HG02970 (cell line): ENCODE results near the gene SMG6.
A peak's percentile ranks its signal among the peaks of the same experiment; 100 is the strongest.

Experiments used
- ATAC-seq: cut with Tn5 transposase; IDR thresholded peaks from one replicate; pipeline ENCODE4 v1.9.1; 2021; ENCODE audit warnings: mild to moderate bottlenecking, moderate library complexity, moderate number of reproducible peaks; ENCODE audit not compliant: unreplicated experiment, low FRiP score

Gene SMG6

DNA sequence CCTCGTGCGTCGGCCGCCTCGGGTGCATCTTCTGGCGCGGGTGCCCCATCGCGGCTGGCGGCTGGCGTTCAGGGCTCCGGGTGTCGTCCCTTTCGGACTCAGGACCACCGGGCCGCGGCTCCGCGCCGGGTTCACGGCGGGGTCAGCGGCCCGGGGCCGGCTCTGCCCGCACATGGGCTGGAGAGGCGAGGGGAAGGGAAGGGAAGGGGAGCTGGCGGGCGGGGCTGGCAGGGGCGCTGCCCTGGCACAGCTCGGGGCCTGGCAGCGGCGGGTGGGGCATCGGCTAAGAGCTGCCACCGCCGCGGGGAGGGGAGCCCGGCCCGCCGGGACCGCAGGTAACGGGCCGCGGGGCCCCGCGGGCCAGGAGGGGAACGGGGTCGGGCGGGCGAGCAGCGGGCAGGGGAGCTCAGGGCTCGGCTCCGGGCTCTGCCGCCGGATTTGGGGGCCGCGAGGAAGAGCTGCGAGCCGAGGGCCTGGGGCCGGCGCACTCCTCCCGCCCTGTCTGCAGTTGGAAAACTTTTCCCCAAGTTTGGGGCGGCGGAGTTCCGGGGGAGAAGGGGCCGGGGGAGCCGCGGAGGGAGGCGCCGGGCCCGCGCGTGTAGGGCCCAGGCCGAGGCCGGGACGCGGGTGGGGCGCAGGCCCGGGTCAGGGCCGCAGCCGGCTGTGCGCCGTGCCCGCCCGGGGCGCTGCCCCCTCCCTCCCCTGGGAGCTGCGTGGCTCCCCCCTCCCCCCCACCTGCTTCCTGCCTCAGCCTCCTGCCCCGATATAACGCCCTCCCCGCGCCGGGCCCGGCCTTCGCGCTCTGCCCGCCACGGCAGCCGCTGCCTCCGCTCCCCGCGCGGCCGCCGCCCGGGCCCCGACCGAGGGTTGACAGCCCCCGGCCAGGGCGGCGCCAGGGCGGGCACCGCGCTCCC, 248.0 kb downstream of the SMG6 start:
- no peak for ATAC-seq

DNA sequence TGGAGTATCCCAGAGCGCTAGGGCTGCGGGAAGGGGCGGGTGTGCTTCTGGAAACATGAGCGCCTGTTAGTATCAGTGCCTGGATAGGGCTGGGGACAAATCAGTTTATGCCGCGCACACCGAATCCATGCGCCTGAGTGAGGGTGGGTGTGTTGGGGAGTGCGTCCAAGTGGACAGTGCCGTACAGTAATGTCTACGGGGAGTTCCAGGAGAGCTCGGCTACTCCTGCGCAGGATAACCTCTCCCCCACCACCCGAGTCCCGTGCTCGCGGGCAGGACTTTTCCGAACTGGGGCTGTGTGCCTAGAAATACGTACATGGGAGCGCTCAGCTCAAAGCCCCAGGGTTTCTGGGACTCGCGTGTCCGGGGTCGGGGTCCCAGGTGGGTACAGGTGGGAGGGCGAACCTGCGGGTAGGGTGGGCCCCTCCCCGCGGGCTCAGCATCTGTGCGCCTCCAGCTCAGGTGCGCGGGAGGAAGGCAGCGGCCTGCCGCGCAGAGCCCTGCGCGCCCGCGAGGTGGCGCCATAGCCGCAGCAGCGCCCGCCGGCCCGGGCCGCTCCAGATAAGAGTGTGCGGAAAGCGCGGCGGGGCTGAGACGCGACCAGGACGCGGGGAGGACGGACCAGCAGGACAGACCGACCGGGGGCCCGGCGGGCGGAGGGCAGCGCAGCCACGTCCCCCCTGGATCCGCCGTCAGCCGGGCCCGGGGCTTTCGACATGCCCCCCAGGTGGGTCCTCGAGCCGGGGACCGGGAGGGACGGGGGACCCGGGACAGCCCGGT, 248.9 kb downstream of the SMG6 start, which contains the start of gene HIC1:
Gene HIC1 (plus strand): TSS at position 592 of the 780 bp plus-strand sequence. CDS start 1,588 bp downstream, outside the sequence.
- peak; percentile 26 for ATAC-seq

DNA sequence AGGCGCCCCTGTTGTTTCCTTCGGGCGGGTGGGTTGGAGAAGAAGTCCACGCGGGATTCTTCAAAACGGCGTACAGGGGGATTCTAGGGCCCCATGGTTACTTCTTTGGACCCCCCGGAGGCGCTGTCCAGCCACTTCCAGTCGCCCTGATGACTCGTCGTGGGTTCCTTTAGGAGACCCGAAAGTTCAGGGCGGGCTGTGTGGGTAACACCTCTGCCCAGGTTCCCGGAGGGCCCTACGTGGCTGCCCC, 249.4 kb downstream of the SMG6 start:
- no peak for ATAC-seq

DNA sequence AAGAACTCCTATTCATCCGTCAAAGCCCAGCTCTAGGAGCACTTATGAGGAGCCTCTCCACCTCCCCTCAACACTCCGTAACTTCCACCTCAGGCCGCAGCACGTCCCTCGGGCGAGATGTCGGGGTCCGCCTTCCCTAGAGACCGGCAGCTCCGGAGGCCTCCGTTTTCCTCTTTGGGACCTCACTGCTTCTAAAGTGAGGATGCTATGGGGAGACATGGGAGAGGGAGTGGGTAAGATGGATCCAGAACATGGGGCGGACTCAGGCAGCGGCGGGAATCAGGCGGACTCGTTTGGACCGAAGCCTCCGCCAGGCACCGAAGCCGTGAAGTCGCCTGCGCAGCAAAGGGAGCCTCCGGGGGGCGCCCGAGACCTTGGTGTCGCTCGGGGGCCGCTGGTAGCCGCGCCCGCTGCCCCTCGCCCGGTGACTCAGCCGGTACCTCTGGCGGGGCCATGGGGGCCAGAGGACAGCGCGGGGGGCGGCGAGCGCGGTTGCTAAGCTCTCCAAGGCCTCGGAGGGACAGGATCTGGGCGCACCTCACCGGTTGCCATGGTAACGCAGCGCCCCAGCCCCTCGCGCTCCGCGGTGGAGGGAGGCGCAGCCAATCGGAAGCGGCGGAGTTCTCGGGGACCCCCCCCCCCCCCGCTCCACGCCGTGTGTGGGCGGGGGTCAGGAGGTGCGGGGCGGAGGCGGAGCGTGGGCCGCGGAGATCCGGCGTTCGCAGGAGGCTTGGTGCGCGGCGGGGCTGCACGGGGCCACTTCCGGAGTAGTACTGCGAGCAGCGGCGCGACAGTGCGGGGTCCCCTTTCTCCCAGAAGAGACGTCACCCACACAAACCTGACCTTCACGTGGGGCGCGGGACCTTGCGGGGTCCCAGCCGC, 250.0 kb downstream of the SMG6 start:
- ATAC-seq = no peak

DNA sequence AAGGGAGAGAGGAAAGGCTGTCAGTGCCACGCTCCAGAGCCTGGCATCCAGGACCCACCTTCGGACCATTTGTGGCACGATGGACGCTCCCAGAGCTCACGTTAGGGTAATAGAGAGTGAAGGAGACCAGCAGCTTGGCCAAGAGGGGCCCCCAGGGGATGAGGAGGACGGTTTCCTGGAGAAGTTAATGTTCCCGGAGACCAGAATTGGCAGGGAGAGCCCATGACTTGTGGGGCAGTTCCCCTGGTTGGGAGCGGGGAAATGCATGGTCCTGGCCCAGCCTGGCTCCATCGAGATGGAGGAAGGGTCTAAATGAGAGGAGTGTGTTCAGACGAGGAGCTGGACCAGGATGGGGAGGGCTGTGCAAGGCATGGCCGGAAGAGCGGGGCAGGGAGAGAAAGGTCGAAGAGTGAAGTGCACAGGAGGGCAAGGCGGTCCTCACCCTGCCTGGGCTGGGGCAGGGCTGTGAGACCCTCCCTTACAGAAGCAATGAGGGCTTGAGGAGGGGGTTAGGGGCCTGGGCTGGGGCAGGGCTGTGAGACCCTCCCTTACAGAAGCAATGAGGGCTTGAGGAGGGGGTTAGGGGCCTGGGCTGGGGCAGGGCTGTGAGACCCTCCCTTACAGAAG, 251.5 kb downstream of the SMG6 start:
- ATAC-seq = no peak

DNA sequence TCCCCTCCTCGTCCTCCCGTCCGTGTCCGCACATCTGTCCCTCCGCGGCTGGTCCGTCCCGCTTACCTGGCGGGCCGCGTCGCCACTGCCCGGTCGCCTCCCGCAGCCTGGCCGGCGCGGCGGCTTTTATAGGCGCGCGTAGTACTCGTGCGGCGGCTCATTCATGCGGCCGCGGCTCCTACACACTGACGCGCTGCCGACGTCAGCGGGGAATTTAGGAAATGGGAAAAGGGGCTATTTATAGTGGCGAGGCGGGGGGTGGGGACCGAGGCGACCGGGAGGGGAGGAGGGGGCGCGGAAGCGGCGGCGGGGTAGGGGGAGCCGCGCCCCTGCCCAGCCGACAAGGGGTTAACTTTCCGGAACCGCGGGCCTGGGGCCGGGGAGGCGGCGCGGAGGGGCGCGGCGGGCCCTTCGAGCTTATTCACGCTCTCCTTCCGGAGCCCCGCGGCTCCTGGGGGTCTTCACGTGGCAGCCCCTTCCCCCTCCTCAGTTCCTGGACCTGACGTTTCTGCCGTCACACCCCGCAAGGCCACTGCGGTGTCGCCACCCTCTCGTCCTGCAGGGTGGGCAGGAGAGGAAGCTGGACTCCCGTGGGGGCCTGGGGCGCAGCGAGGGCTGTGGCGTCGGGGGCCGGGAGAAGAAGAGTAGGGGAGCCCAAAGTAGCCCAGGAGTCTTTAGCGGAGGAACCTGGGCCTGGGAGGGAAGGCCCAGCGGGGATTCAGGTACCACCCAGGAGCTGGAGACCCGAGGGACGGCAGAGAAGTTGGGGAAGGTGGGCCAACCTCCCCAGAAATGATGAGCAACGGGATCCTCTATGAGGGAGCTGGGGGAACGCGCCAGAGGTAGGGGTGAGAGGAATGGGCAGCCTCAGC, 252.3 kb downstream of the SMG6 start:
- no peak for ATAC-seq

DNA sequence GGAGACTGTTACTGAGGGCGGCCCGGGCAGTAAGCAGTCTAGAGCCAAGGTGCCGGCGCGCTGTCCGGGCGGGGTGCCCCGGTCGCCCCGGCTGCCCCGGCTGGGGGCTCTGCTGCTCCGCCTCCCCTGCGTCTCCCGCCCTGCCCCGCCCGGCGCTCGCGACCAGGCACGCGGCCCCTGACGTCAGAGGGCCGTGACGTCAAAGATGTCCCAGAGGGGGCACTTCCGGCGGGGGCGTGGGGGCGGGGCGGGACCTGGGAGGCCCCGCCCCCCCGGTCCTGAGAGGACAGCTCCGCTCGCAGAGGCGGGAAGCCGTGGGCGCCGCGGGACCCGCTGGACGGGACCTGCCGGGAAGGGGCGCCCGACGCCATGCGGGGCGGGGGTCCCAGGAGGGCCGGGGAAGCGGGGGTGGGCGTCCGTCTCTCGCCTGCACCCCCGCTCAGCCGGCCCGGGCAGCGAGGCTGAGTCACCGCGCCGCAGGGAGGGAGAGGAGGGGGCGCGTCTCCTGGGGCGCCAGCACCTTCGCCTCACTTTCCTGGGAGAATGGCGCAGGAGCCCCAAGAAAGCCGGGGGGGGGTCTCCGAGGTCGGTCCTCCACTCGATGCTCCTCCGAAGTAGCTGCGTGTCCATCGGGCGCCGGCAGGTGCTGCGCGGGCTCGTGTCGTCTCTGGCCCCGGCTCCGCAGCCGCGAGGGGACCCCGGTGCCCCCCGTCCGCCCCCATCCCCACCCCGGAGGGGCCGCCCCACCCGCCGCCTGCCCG, 253.1 kb downstream of the SMG6 start:
- peak; percentile 16 for ATAC-seq

DNA sequence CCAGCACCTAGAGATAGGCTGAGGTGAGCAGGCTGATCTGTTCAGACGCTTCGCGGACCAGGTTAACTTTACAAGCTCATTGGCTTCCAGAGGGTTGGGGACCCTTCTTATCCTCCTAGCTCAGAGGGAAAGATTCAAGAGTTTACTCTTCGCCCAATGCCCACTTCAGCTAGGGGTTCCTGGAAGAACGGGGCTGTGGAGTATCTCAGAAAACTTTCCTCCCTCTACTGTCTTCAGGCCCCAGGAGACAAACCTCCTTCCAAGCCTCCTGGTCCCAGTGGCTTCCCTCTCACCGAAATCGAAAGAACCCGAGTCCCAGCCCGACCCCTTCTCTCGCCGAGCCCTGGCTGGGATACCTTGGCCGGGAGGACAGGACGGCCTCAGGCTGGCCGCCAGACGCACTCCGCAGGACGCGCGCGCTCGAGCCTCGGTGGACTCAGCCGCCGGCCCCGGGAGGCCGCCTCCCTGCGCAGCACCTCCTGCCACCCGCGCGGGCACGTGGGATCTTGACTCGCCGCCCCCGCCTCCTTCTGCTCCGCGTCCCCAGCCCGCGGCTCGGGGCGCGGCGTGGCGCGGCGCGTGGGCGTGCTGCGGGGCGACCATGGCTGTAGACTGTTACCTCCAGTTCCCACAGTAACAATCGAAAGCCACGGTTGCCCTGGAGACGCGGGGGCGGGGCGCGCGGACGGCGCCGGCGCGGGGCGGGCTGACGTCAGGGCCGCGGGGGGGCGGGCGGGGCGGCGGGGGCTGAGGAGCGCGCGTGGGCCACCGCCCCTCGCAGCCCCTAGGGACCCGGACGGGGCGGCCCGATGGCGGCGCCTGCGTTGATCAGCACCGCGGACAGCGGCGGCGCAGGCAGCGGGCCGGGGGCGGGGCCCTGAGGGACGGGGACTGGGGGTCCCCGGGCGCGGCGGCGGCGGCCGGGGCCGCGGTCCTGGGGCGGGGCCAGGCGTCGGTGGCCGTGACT, 254.0 kb downstream of the SMG6 start:
- peak; percentile 42 for ATAC-seq

DNA sequence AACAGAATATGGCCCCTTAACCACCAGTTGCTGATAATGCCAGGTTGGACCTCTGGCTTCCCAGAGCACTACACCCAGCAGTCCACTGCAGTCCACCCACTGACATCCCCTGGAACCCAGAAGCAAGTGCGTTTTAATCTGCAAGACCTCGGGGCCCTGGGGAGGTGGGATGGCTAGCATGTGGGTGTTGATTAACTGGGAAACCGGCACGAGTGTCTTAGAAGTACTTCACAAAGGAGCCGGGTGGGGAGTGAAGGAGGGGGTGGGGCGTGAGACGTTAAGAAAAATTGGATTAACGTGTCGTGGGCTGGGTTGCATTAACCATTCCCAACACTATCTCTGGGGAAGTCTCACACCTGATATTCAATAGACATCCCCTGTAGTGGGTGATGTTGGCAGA, 254.8 kb downstream of the SMG6 start:
- no peak for ATAC-seq

DNA sequence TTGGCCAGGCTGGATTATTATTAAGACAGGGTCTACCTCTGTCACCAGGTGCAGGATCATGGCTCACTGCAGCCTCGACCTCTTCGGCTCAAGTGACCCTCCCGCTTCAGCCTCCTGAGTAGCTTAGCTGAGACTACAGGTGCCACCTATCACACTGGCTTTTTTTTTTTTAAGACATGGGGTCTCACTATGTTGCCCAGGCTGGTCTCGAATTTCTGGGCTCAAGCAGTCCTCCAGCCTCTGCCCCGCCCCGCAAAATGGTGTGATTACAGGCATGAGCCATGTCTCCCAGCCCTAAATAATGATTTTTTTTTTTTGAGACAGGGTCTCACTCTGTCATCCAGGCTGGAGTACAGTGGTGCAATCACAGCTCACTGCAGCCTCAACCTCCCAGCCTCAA, 256.0 kb downstream of the SMG6 start:
- no peak for ATAC-seq

DNA sequence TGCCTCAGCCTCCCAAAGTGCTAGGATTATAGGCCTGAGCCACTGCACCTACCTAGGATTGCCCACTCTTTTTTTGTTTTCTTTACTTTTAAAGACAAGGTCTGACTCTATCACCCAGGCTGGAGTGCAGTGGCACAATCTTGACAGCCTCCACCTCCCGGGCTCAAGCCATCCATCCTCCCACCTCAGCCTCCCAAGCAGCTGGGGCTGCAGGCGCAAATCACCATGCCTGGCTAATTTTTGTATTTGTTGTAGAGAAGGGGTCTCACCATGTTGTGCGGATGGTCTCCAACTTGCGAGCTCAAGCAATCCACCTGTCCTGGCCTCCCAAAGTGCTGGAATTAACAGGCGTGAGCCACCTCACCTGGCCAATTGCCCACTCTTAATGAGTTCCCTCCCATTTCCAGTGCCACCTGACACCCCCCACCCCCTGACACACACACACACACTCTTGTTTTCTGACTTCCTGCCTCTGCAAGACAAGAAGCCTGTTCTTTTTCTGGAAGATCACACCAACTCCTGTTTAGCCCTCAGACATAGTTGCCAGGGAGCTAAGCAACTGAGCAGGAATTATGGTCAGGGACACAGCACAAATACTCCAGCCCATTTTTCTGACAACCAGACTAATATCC, 259.2 kb downstream of the SMG6 start:
- ATAC-seq = no peak

DNA sequence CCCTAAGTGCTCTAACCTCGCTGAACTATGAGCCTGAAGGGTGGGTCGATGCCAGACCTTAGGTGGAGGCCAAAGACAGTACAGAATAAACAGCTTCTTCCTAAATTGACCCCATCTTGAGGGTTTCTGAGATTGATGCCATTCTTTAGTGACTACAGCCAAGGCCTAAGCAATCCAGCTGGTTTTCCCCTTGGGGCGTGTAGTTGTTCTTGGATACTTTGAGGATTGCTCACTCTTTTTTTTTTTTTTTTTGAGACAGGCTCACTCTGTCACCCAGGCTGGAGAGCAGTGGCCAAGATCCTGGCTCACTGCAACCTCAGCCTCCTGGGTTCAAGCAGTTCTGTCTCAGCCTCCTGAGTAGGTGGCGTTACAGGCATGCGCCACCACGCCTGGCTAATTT, 259.8 kb downstream of the SMG6 start:
- no peak for ATAC-seq

DNA sequence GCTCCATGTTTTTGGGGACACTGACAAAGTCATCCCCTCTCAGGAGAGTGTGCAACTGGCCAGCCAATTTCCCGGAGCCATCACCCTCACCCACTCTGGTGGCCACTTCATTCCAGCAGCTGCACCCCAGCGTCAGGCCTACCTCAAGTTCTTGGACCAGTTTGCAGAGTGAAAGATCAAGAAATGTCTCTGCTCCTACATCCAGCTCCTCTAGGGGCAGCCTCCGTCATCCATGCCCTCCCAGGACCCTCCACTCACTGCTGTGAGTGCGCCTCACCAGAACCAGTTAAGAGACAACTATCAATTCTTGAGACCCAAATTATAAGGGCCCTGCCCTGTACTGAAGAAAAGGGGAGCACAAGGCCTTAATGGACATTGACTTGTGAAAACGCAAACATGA, 260.7 kb downstream of the SMG6 start:
- ATAC-seq = no peak

DNA sequence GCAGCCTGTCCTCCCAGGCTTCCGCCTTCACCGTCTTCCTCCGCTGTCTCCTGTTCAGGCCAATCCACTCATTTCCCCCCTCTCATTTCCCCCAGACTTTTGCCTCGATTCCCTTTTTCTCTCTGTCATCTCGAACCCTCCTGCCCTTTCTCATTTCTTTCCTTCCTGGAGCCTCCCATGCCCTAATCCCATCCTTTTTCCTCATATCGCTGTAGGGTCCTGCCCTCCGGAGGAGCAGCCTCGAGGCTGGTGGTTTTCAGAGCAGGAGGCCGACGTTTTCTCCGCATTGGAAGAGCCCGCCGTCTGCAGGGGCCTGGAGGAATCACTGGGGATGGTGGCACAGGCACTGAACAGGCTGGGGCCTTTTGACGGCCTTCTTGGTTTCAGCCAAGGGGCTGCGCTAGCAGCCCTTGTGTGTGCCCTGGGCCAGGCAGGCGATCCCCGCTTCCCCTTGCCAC, 261.2 kb downstream of the SMG6 start:
- ATAC-seq = no peak

DNA sequence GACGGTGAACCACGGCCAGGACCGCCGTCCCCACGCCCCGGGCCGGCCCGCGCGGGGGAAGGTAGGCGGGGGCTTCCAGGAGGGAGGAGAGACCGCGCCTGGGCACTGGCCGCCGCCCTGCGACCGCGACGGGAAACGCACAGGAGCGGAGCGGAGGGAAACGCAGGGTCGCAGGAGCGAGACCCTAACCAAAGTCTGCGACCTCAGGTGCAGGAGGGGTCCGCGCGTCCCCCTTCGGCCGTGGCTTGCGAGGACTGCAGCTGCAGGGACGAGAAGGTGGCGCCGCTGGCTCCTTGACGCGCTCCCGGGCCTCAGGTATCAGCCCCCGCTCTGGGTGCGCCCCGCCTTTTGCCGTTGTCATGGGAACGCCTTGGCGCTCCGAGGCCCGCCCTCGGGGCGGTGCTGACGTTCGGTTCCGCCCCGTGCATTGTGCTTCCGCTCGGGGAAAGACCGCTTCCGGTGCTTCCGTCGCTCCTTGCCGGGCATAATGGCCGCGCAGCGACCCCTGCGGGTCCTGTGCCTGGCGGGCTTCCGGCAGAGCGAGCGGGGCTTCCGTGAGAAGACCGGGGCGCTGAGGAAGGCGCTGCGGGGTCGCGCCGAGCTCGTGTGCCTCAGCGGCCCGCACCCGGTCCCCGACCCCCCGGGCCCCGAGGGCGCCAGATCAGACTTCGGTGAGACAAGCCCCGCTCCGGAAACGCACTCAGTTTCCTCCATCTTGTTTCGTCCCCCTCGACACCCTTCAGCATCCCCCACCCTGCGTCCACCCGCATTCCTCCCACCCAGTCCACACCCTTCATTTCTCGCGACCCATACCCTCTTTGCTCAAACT, 261.8 kb downstream of the SMG6 start, which contains the start of gene OVCA2:
Gene OVCA2 (plus strand): TSS at position 462 of the 829 bp plus-strand sequence. CDS start 26 bp downstream, at position 488.
- peak; percentile 91 for ATAC-seq

DNA sequence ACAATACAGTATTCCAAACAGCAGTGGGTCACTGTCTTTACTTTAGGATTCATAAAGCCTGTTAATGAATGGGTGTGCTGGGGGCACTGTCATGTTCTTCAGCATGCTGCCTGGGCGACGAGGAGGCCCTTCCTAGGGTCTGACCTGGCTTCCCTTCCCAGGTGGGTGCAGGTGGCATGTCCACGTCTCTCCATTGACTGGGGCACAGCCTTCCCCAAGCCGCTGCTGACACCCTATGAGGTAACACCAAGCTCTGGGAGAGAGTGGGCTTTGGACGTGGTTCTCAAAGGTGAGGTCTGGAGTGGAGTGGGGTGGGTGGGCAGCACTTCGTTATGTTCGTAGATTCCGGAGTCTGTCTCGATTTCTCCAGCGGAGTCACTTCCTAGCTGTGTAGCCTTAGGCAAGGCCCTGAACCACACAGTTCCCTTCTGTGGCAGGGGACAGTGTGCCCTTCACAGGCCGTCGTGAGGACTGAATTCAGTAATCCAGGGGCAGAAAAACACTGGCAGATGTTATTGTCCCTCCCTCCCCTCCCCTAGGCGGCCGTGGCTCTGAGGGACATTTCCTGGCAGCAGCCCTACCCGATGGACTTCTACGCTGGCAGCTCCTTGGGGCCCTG, 262.5 kb downstream of the SMG6 start:
- ATAC-seq = no peak
